ENCODE results near the gene PPP1R9A.

Gene PPP1R9A

GRCh38 chr7:95262875-95263274 lies 355.5 kb downstream of the PPP1R9A start:
- no peaks in the 10 kb centered on the region for H3K27me3 ChIP-seq (ENCODE audit: insufficient read depth, low read length, poor library complexity)
- ATAC-seq (ENCODE audit: insufficient read depth, low read depth) (no peak), DNase-seq (no peak)
- H2AFZ ChIP-seq (ENCODE audit: low read depth, low read length), result no peak overlapping the region
- H3K4me2 ChIP-seq (ENCODE audit: insufficient read depth, low read length), result no peak overlapping the region
- no peak overlapping the region for H3K9ac ChIP-seq (ENCODE audit: low read depth, low read length)
- no peak for TF ChIP-seq EZH2 (IDR thresholded peaks at IDR 0.05; ENCODE audit: borderline replicate concordance, low read depth, low read length, severe bottlenecking)
- no peak for TF ChIP-seq CTCF (IDR thresholded peaks at IDR 0.05; ENCODE audit: borderline replicate concordance, extremely low read depth, low read length, poor library complexity, severe bottlenecking)
- no peak overlapping the region for H3K4me3 ChIP-seq (ENCODE audit: low read depth in 1 of 2, low read length in 2 of 2)
- no peak overlapping the region for H3K27ac ChIP-seq (ENCODE audit: low read length)
- no peaks in the 10 kb centered on the region for H3K36me3 ChIP-seq (ENCODE audit: insufficient read depth, low read length)
- H3K4me1 ChIP-seq (ENCODE audit: insufficient read depth, low read length), result no peaks in the 10 kb centered on the region
- H3K79me2 ChIP-seq (ENCODE audit: insufficient read depth, low read length), result no peaks in the 10 kb centered on the region
- no peaks in the 10 kb centered on the region for H4K20me1 ChIP-seq (ENCODE audit: insufficient read depth, low read length)
- no peaks in the 10 kb centered on the region for H3K9me3 ChIP-seq (ENCODE audit: insufficient read depth, low read length, severe bottlenecking)

GRCh38 chr7:95263785-95264362 lies 356.5 kb downstream of the PPP1R9A start:
- TF ChIP-seq CTCF (IDR thresholded peaks at IDR 0.05; ENCODE audit: borderline replicate concordance, extremely low read depth, low read length, poor library complexity, severe bottlenecking), result no peak
- TF ChIP-seq EZH2 (IDR thresholded peaks at IDR 0.05; ENCODE audit: borderline replicate concordance, low read depth, low read length, severe bottlenecking), result no peak
- DNase-seq, result no peak
- Histone ChIP-seq H3K9me3 (ENCODE audit: insufficient read depth, low read length, severe bottlenecking) (no peaks in the 10 kb centered on the region), H3K36me3 (ENCODE audit: insufficient read depth, low read length) (no peaks in the 10 kb centered on the region), H3K27me3 (ENCODE audit: insufficient read depth, low read length, poor library complexity) (no peaks in the 10 kb centered on the region), H3K79me2 (ENCODE audit: insufficient read depth, low read length) (no peaks in the 10 kb centered on the region), H3K27ac (ENCODE audit: low read length) (no peak overlapping the region), H4K20me1 (ENCODE audit: insufficient read depth, low read length) (no peaks in the 10 kb centered on the region), H3K9ac (ENCODE audit: low read depth, low read length) (no peak overlapping the region), H3K4me3 (ENCODE audit: low read depth in 1 of 2, low read length in 2 of 2) (no peak overlapping the region), H2AFZ (ENCODE audit: low read depth, low read length) (no peak overlapping the region), H3K4me2 (ENCODE audit: insufficient read depth, low read length) (no peak overlapping the region), H3K4me1 (ENCODE audit: insufficient read depth, low read length) (no peaks in the 10 kb centered on the region)
- ATAC-seq (ENCODE audit: insufficient read depth, low read depth), result no peak

- H3K9ac ChIP-seq (ENCODE audit: low read depth, low read length), result no peak overlapping the region
Observed at GRCh38 chr7:95264363-95264891, 357.0 kb downstream of the PPP1R9A start.

More at GRCh38 chr7:95264363-95264891, 357.0 kb downstream of the PPP1R9A start:
- H3K4me2 ChIP-seq (ENCODE audit: insufficient read depth, low read length), result no peak overlapping the region
- TF ChIP-seq EZH2 (IDR thresholded peaks at IDR 0.05; ENCODE audit: borderline replicate concordance, low read depth, low read length, severe bottlenecking), result no peak
- TF ChIP-seq CTCF (IDR thresholded peaks at IDR 0.05; ENCODE audit: borderline replicate concordance, extremely low read depth, low read length, poor library complexity, severe bottlenecking), result no peak
- H3K27ac ChIP-seq (ENCODE audit: low read length), result no peak overlapping the region
- DNase-seq (no peak), ATAC-seq (ENCODE audit: insufficient read depth, low read depth) (no peak)
- H3K36me3 ChIP-seq (ENCODE audit: insufficient read depth, low read length), result no peaks in the 10 kb centered on the region
- no peak overlapping the region for H2AFZ ChIP-seq (ENCODE audit: low read depth, low read length)
- H3K9me3 ChIP-seq (ENCODE audit: insufficient read depth, low read length, severe bottlenecking), result no peaks in the 10 kb centered on the region
- H3K4me3 ChIP-seq (ENCODE audit: low read depth in 1 of 2, low read length in 2 of 2), result no peak overlapping the region
- H4K20me1 ChIP-seq (ENCODE audit: insufficient read depth, low read length), result no peaks in the 10 kb centered on the region
- H3K27me3 ChIP-seq (ENCODE audit: insufficient read depth, low read length, poor library complexity), result no peaks in the 10 kb centered on the region
- H3K79me2 ChIP-seq (ENCODE audit: insufficient read depth, low read length), result no peaks in the 10 kb centered on the region
- H3K4me1 ChIP-seq (ENCODE audit: insufficient read depth, low read length), result no peaks in the 10 kb centered on the region
